Measurements from ENCODE around the gene WDR13. TPM values are rescaled to one million over a fixed set of nuclear protein-coding genes. Genes with fewer than 3 reads are reported as not detected.
A peak's percentile ranks its signal among the peaks of the same experiment; 100 is the strongest.

Gene WDR13
- total and polyA plus RNA-seq, 12 donors: 121 to 352 (median 159) TPM

DNA sequence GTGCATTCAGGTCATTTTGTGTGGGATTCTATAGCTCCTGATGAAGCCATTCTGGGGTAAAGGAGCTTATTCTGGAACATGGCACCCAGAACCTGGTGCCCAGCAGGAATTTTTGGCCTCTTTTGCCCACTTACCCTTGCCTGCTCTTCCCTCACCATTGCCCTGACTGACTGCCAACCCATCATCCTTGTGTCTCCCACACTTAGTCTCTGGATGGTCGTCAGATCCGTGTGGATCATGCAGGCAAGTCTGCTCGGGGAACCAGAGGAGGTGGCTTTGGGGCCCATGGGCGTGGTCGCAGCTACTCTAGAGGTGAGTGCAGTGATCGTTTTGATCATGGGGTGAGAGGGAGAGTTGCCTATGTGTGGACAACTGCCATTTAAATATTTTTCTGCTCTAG lies 21.2 kb upstream of the WDR13 start:
- intact Hi-C loops (cut with DNase I): loop anchor here in 2 of 10 donors (10.0 kb wide), 2 partner anchors 71 to 1341 kb away; partner anchors contain the start of genes PORCN (in 1 of the 2) and USP11 (in 1 of the 2)

DNA sequence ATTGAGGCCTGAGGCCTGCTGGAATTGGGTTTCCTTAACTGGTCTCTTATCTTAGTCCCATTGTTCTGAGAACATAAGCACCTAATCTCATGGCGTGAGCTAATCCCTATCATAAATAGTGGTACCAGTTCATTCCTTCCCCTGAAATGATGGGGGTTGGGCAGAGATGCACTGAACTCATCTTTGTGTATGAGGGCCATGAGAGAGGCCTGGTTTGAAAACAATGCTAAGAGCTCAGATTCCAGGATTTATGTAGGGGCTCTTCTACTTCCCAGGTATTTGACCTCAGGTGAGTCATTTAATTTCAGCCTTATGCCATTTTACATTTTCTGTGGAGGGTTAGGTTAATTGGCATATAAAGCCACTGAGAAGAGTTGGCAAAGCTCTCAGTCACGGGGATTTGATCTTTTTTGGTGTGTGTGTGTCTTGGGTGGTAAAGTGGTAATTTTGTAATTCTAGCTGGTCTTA lies 18.6 kb upstream of the WDR13 start:
- peak overlapping the region in 1 of 10 donors; percentile 5 for H3K27ac ChIP-seq
- intact Hi-C loops (cut with DNase I): loop anchor here in 2 of 10 donors (10.0 kb wide), 2 partner anchors 74 to 1344 kb away; partner anchors contain the start of genes PORCN (in 1 of the 2) and USP11 (in 1 of the 2)
- H3K4me1 ChIP-seq: peaks cover 8 to 24% (median 14%) of the 10 kb centered on the region in 9 donors
- 66 to 75% methylated on average over 2 of the region's 2 CpGs for WGBS, 2 donors
- peaks cover 0 to 49% (median 30%) of the 10 kb centered on the region in 9 donors for H3K36me3 ChIP-seq
- no peak overlapping the region for H3K4me3 ChIP-seq
- no peak for ATAC-seq
- no peaks in the 10 kb centered on the region for H3K9me3 ChIP-seq
- TF ChIP-seq, protein P1, sequence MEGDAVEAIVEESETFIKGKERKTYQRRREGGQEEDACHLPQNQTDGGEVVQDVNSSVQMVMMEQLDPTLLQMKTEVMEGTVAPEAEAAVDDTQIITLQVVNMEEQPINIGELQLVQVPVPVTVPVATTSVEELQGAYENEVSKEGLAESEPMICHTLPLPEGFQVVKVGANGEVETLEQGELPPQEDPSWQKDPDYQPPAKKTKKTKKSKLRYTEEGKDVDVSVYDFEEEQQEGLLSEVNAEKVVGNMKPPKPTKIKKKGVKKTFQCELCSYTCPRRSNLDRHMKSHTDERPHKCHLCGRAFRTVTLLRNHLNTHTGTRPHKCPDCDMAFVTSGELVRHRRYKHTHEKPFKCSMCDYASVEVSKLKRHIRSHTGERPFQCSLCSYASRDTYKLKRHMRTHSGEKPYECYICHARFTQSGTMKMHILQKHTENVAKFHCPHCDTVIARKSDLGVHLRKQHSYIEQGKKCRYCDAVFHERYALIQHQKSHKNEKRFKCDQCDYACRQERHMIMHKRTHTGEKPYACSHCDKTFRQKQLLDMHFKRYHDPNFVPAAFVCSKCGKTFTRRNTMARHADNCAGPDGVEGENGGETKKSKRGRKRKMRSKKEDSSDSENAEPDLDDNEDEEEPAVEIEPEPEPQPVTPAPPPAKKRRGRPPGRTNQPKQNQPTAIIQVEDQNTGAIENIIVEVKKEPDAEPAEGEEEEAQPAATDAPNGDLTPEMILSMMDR (IDR thresholded peaks at IDR 0.05): no peak
- DNase-seq: no peak
- no peaks in the 10 kb centered on the region for H3K27me3 ChIP-seq

More for the DNA sequence above, 21.2 kb upstream of the WDR13 start:
- peaks cover 0 to 49% (median 30%) of the 10 kb centered on the region in 9 donors for H3K36me3 ChIP-seq
- TF ChIP-seq, protein P1 (IDR thresholded peaks at IDR 0.05): no peak
- no peak for DNase-seq
- H3K27me3 ChIP-seq: no peaks in the 10 kb centered on the region
- WGBS, 2 donors: 59 to 61% methylated on average over 6 of the region's 6 CpGs
- H3K4me3 ChIP-seq: peak overlapping the region in 8 of 10 donors; percentile 56 to 87 (median 77)
- ATAC-seq: no peak
- H3K4me1 ChIP-seq: peaks cover 8 to 24% (median 14%) of the 10 kb centered on the region in 9 donors
- H3K9me3 ChIP-seq: no peaks in the 10 kb centered on the region
- peak overlapping the region in 3 of 10 donors; percentile 97 to 99 (median 99) for H3K27ac ChIP-seq

DNA sequence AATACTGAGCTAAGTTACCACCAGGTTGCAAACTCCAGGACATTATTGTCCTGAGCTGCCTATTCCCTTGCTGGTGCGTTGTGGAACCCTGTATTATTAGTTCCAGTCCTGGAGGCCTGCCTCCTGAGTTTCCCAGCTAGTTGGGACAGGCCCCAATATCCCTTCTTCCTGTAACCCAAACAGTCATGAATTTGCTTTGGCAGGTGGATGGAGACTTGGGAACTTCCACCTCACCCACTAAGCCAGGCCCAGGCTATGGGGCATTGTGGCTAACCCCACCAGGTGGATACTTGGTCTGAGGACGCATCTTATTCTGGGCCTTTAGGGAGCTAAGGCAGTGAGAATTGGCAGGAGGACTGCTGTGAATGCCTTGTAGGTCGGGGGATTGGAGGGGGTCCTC lies 18.0 kb upstream of the WDR13 start:
- intact Hi-C loops (cut with DNase I): loop anchor here in 2 of 10 donors (10.0 kb wide), 2 partner anchors 74 to 1344 kb away; partner anchors contain the start of genes PORCN (in 1 of the 2) and USP11 (in 1 of the 2)
- Histone ChIP-seq H3K4me3 (no peak overlapping the region), H3K9me3 (no peaks in the 10 kb centered on the region), H3K36me3 (peaks cover 0 to 49% (median 30%) of the 10 kb centered on the region in 9 donors), H3K27ac (no peak overlapping the region), H3K27me3 (no peaks in the 10 kb centered on the region), H3K4me1 (peaks cover 8 to 24% (median 14%) of the 10 kb centered on the region in 9 donors)
- no peak for DNase-seq
- TF ChIP-seq, protein P1 (IDR thresholded peaks at IDR 0.05): no peak
- ATAC-seq: no peak
- WGBS, 2 donors: 80 to 83% methylated on average over 3 of the region's 3 CpGs

DNA sequence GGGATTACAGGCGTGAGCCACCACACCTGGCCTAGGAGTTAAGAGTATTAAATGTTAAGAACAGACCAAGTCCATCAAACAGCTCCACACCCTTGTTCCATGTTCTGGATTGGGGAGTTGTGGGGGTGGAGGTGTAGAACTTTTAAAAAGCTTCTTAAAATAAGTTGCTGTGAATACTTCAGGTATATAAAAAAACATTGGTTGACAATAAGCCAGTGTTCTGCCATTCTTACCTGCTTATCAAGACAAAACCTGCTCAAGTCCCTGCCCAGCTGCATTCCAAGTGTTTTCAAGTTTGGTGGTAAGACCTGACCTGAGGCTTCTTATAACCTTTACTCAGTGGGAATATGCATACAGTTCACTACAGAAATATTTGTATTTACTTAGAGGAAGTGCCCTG lies 16.6 kb upstream of the WDR13 start:
- peaks cover 0 to 44% (median 24%) of the 10 kb centered on the region in 9 donors for H3K36me3 ChIP-seq
- no peak for ATAC-seq
- H3K4me3 ChIP-seq: no peak overlapping the region
- H3K4me1 ChIP-seq: peaks cover 5 to 18% (median 9%) of the 10 kb centered on the region in 9 donors
- TF ChIP-seq, protein P1 (IDR thresholded peaks at IDR 0.05): no peak
- no peak overlapping the region for H3K27ac ChIP-seq
- no peaks in the 10 kb centered on the region for H3K9me3 ChIP-seq
- DNase-seq: no peak
- intact Hi-C loops (cut with DNase I): no loop called here
- 91 to 95% methylated on average over 1 of the region's 1 CpG for WGBS, 2 donors
- no peaks in the 10 kb centered on the region for H3K27me3 ChIP-seq

Measured in heart right ventricle (tissue), 16 donors.